Fibroblast of peridontal ligament (primary cell): ENCODE measurements around the gene PKP4.

ENCODE experiments used
- DNase-seq: peaks from one replicate; pipeline ENCODE4 v3.0.0-alpha.2; 2010; ENCODE audit errors: extremely low read depth

Gene PKP4

GRCh38 chr2:158651358-158652057, 194.8 kb downstream of the PKP4 start:
- DNase-seq, result no peak

GRCh38 chr2:158655628-158656027, 198.9 kb downstream of the PKP4 start:
- DNase-seq, result no peak

GRCh38 chr2:158656492-158657229, 199.9 kb downstream of the PKP4 start:
- DNase-seq, result no peak

GRCh38 chr2:158658396-158658795, 201.6 kb downstream of the PKP4 start:
- DNase-seq, result peak; percentile 16

GRCh38 chr2:158659483-158659882, 202.7 kb downstream of the PKP4 start:
- DNase-seq, result no peak

GRCh38 chr2:158661231-158661630, 204.5 kb downstream of the PKP4 start:
- no peak for DNase-seq

- DNase-seq, result no peak
These were observed 205.7 kb downstream of the PKP4 start for GRCh38 chr2:158662421-158662820.

GRCh38 chr2:158663796-158664195, 207.0 kb downstream of the PKP4 start:
- DNase-seq, result no peak

GRCh38 chr2:158664987-158665386, 208.2 kb downstream of the PKP4 start:
- peak; percentile 73 for DNase-seq

- peak; percentile 77 for DNase-seq
These were observed 209.0 kb downstream of the PKP4 start for GRCh38 chr2:158665536-158666302.

GRCh38 chr2:158666969-158667368, 210.2 kb downstream of the PKP4 start:
- no peak for DNase-seq

- peak; percentile 23 for DNase-seq
These were observed 210.8 kb downstream of the PKP4 start for GRCh38 chr2:158667586-158667985.

GRCh38 chr2:158668001-158668765, 211.4 kb downstream of the PKP4 start:
- peak; percentile 22 for DNase-seq

GRCh38 chr2:158670292-158670691, 213.5 kb downstream of the PKP4 start:
- no peak for DNase-seq

- no peak for DNase-seq
These were observed 214.9 kb downstream of the PKP4 start for GRCh38 chr2:158671360-158672245.

GRCh38 chr2:158676295-158676694, 219.5 kb downstream of the PKP4 start:
- no peak for DNase-seq

GRCh38 chr2:158676696-158677095, 219.9 kb downstream of the PKP4 start:
- no peak for DNase-seq

GRCh38 chr2:158677542-158677941, 220.8 kb downstream of the PKP4 start:
- DNase-seq, result no peak

GRCh38 chr2:158681816-158682215, 225.1 kb downstream of the PKP4 start:
- DNase-seq, result no peak

- no peak for DNase-seq
These were observed 228.9 kb downstream of the PKP4 start for GRCh38 chr2:158685646-158686045.

GRCh38 chr2:158686210-158686691, 229.5 kb downstream of the PKP4 start:
- peak; percentile 66 for DNase-seq
